GM18507 (cell line): ENCODE results near the gene GMEB2.
"Not testable (repeated sequence)": the region's sequence is repeated elsewhere in the genome, so short reads cannot be mapped to it uniquely, and the experiment has no call there.

Experiments used
- DNase-seq: peaks from one replicate; pipeline ENCODE4 v3.0.0; 2011; ENCODE audit warnings: low read depth; ENCODE audit not compliant: insufficient read length; ENCODE audit errors: extremely low spot score
- FAIRE-seq: peaks from 2 replicates; lab custom pipeline; 2011; peaks lifted over from hg19 to GRCh38; lab: Jason Lieb, UNC

GMEB2 gene

DNA sequence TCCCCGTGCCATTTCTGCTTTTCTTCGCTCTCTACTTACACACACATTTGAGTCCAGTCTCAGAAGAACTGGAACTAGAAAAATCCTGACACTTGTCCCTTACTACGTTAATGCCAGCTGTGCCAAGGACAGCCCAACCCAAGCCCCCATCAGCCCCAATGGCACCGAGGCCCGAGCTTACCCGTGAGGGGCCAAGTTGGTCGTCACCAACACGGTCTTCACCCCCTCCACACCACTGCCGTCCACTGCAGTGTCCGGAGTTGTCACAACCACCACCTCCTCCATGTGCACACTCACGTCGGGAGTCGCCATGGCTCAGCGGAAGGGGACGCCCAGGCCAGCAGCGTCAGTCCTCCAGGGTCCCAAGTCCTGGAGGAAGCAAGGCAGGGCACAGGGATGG, 7.8 kb downstream of the GMEB2 start:
- FAIRE-seq (no peak), DNase-seq (no peak)

DNA sequence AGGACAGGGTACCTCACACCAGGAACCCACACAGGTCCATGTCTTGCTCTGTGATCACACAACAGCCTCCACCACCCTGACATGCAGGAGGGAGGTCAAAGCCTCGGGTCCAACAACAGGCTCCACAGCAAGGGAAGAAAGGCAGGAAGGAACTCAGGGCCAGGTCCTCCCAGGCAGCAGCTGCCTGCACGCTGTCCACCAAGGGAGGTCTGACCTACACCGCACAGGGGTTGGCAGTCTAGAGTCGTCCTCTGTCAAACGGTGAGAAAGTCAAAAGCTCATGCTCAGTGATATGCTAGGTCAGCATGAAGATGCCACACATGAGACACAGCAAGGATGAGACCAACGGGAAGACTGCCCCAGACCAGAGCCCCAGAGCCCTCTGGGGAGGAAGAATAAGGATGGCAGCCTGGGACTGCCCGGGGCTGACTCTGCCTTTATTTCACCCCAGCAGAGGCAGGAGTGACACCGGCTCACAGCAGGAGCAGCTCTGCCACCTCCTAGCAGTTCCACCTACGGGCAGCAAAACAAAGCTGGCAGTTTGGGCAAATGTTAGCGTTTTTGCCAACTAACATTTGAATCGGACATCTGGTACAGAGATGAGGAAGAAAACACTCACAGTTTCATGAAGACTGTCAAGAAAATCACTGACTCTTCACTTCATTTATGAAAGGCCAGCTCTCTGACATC, 8.5 kb downstream of the GMEB2 start:
- no peak for FAIRE-seq

DNA sequence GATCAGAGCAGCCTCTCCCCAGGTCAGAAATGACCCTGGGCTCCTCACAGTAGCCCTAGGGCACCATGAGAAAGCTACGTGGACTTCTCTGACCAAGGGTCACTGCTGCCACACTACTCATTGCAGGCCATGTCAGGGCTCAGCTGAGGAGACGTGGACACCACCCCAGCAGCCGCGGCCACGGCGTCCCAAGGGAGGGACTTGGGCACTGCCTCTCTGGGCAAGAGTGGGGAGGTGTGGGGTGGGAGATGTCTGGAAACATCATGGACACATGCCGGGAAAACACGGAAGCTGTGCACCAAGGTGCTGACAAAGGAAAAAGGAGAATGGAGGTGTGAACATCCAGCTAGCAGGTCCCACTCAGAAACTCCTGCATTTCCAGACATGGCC, 9.0 kb downstream of the GMEB2 start:
- FAIRE-seq, result no peak

More for the DNA sequence above, 8.5 kb downstream of the GMEB2 start:
- DNase-seq, result no peak

DNA sequence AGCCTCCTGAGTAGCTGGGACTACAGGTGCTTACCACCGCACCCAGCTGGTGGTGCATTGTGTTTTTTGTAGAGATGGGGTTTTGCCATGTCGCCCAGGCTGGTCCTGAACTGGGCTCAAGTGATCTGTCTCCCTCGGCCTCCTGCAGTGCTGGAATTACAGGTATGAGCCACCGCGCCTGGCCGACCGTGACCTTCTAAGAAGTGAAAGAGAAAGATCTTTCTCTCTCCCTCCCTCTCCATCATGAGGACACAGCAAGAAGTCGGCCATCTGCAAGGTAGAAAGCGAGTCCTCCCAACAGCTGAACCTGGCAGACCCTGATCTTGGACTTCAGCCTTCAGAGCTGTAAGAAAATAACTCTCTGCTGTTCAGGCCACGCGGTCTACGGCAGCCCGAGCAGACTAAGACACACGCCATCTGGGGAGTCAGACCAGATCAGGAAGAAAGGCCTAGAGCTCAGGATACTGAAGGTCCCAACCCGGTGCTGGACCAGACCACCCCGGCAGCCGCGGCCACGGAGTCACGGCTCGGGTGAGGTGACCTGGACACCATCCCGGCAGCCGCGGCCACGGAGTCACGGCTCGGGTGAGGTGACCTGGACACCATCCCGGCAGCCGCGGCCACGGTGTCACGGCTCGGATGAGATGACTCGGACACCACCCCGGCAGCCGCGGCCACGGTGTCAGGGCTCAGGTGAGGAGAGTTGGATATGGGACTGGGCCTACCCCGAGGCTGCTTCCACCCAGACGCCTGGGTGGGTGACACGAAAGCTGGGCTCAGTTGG, 9.6 kb downstream of the GMEB2 start:
- FAIRE-seq (peak; percentile 88), DNase-seq (no peak)

More for the DNA sequence above, 9.0 kb downstream of the GMEB2 start:
- DNase-seq, result no peak

DNA sequence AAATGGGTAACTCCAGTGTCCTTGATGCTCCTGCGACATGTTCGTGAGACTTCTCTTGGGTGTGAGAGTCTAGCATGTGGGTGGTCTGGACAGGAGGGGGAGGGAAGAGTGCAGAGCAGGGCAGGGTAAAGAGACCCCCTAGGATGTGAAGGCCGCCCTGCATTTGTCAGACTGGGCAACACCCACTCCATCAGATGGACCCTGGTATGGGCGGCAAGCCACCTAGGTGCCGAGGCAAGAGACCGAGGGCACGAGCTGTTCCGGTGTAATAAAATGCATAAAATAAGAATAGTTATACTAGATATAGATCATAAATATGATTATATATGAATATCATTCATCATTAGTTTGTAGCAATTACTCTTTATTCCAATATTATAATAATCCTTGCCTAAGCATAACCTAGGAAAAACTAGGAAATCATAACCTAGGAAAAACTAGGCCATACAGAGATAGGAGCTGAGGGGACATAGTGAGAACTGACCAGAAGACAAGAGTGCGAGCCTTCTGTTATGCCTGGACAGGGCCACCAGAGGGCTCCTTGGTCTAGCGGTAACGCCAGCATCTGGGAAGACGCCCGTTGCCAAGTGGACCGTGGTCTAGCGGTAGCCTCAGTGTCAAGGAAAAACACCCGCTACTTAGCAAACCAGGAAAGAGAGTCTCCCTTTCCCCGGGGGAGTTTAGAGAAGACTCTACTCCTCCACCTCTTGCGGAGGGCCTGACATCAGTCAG, 12.9 kb downstream of the GMEB2 start:
- not testable (repeated sequence) for DNase-seq, FAIRE-seq

DNA sequence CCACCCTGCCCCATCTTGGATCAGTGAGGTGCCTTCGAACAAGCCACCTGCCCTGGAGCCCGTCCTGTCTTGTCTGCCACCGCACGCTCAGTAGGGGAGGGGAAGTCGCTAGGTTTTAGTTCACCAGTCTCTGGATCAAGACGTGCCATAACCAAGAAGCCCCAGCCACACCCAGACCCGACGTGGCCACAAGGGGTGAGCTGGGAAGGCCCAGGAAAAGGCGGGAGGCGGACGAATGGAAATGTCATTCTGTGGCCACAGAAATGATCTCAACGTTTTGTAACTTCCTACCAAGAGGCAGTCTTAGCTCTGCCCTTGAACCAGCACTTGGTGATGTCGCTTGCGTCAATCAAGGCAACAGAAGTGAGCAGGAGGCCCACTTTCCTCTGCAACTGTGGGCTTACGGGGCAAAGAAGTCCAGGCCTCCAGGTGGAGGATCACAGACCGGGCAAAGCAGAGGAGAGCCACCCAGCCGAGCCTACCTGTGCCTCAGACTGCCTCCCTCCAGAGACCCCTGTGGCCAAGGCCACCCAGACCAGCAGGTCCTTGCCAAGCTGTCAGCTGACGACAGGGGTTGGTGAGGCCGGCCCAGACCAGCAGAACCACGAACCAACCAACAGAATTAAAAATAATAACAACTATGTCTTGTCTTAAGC, 14.5 kb downstream of the GMEB2 start:
- DNase-seq, result no peak
- FAIRE-seq, result no peak

DNA sequence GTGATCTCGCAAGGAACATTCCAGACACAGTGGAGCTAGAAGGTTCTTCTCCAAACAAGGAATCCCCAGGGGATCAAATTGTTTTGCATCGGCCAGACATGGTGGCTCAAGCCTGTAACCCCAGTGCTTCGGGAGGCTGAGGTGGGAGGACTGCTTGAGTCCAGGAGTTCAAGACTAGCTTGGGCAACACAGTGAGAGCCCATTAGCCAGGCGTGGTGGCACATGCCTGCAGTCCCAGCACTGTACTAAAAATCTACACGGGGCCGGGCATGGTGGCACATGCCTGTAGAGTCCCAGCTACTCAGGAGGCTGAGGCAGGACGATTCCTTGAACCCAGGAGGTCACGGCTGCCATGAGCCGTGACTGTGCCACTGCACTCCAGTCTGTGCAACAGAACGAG, 15.3 kb downstream of the GMEB2 start:
- FAIRE-seq (no peak), DNase-seq (no peak)

DNA sequence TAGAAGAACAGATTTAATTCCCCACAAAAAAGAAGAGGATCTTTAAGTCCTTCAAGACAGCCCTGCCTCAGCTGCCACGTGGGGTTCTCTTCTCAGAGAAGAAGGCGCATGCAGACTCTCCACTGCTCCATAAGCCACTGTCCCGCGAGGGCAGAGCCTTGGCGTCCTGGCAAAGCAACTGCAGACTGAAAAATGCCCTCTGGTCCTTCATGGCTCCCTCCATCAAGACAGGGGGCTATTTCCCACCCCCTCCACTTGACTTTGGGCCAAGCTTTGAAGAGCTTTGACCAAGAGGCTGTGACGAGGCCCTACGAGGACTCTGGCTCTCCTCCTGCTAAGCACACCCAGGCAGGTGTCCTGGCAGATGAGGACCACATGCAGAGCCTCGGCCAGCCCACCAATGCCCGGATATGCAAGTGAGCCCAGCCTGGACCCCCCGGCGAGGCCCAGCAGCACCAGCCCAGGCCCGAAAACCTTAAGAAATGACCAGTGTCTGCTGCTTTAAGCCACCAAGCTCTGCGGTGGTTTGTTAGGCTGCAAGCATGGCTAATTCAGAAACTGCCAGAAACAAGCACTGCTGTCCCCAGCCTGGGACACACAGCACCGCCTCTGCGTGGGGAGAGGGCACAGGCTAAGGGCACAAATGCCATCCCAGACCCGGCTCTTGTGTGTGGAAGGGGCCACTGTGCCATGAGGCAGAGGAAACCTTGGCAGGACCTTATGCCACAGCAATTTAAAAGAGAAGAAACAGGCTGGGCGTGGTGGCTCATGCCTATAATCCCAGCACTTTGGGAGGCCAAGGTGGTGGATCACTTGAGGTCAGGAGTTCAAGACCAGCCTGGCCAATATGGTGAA, 16.1 kb downstream of the GMEB2 start:
- DNase-seq, result no peak
- no peak for FAIRE-seq

DNA sequence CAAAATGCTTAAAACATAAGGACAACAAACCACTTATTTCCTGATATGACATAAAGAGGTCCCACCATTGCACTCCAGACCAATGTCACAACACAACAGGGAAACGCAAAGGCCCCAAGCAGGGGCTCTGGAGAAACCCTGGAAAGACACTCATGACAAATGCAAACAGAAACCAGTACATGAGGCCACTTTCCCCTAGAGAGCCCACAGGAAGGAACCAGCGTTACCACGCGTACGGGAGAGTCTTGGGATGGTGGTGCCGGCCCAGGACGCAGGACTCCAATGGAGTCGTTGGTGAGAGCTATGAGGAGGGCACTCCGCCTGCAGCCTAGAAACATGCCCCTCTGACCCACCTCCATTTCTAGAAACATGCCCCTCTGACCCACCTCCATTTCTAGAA, 20.2 kb downstream of the GMEB2 start:
- DNase-seq (no peak), FAIRE-seq (no peak)

DNA sequence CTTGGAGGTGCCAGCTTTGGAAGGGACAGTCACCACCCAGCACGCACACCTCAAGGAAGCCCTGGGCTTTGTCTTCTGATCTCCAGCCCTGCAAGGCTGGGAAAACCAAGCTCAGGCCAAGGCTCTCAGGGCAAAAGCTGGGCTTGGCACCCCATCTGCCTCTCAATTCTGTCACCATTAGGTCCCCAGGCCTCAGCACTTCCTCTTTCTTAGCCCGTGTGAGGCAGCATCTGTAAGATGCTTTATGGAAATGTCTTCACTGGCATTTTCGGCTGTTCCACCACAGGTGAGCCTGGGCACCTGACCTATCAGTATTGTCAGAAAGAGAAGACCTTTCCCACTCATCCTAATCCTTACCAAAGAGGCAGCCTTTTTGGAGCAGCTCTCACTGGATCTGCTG, 24.6 kb downstream of the GMEB2 start:
- no peak for DNase-seq
- no peak for FAIRE-seq

DNA sequence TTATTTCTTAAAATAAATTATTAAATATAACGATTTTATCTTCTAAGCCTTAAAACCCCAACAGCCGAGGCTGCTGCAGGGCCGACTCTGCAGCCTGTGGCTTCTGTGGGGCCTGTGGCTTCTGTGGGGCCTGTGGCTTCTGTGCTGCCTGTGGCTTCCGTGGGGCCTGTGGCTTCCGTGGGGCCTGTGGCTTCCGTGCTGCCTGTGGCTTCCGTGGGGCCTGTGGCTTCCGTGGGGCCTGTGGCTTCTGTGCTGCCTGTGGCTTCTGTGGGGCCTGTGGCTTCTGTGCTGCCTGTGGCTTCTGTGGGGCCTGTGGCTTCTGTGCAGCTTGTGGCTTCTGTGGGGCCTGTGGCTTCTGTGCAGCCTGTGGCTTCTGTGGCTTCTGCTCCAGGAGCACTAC, 25.2 kb downstream of the GMEB2 start:
- not testable (repeated sequence) for DNase-seq, FAIRE-seq

DNA sequence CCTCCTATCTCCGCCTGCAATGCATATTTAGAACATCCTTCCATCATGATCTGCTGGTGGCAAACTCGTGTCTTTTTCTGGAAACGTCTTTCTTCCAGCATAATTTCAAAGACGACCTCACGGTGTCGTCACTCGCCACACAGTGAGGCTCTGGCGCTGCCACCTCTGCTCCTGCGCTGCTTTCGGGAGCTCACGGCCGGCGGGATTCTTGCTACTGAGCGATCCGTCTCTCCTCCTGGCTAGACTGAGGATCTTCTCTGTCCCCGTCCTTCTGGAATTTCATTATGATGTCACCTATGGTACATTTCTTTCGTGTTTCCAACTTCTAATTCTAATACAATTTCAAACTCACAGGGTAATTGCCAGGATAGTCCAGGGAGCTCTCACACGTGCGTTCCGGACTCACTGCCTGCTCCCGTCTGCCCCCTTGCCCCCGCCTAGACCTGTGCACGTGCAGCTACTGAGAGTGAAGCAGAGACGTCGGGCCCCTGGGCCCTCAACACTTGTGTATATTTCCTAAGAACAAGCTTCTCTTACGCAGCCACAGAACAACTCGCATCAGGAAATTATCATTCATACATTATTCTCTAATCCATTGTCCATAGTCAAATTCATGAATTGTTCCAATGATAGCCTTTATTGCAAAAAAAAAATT, 27.4 kb downstream of the GMEB2 start:
- FAIRE-seq, result no peak
- no peak for DNase-seq

DNA sequence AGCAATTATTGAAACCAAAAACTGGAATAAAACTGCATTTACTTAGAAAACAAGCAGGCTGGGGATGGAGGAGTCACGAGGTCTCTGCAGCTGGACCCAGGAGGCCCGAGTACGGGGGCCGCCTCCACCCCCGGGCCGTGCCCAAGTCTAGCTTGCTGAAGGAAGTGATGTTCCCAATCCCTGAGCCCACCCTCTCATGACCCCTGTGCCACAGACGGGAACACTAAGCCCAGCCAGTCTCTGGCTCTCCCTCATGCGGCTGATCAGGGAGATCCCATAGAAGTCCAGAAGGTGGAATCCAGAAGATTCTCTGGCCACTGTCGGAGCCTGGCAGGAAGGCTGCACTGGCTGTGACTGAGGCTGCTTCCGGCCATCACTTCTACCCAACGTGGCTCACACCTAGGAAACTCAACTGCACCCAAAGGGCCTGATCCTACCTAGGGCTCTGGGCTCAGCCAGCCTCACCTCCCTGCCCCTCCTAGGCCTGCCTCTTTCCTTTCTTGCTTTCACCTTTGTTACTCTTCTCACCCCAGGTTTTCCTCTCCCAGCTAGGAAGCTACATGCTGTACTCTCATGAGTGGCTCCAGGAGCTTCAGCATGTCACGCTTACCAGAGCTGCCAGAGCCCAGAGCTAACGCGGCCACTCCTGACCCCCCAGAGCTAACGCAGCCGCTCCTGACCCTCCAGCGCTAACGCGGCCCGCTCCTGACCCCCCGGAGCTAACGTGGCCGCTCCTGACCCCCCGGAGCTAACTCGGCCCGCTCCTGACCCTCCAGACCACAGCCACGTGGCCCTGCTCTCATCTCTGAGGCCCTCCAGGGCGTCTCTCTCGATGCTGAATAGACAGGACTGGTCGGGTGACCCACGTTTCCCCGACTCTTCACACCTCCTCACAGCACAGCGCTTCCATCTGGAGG, 28.2 kb downstream of the GMEB2 start:
- no peak for DNase-seq
- FAIRE-seq, result no peak

DNA sequence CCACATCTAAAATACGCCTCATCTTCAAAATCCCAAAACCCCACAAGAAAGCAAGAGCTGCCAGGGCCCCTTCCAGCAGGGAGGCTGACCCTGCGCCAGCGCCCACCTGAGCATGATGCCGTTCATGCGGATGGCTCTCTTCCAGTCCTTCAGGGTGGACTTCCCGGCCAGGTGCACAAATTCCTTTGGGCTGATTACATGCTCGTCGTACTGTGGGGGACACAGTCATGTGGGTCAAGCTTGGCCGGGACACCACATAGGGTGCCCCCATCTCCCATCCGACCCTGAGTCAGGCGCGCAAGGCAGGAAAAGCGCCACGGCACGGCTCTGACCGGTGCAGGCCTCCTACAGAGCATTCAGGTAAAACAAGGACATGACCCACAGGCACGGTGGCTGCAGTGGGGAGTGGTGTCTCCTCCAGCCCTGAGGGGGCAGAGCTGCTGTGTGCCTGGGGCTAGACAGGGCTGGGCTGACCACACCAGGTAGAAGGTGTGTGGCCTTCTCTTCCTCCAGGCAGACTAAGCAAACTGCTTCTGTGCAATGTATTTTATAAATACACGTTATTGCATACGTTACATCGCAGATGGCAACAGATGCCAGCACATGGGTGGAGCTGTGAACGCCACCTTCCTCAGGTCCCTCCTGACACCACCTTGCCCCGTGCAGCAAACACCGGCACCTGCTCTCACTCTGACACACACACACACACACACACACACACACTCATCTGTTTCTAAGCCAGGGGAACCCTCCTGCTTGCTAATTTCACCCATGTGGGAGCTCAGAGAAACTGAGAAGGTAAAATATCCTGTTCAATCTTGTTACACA, 29.0 kb downstream of the GMEB2 start:
- FAIRE-seq (no peak), DNase-seq (no peak)

DNA sequence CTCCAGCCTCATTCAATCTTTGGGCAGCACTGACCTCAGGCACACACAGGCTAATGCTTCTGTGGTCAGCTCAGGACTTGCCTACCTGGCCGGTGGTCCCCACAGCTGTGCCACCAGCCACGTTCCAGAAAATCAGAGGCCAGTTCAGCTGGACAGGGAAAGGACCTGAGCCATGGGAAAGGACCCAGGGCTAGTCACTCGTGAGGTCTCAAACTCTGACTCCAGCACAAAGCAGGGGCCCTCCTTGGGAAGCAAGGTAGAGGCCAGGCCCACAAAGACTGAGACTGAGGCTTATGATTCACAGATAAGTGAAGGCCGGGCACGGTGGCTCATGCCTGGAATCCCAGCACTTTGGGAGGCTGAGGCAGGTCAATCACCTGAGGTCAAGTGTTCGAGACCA, 30.5 kb downstream of the GMEB2 start:
- FAIRE-seq (no peak), DNase-seq (no peak)

DNA sequence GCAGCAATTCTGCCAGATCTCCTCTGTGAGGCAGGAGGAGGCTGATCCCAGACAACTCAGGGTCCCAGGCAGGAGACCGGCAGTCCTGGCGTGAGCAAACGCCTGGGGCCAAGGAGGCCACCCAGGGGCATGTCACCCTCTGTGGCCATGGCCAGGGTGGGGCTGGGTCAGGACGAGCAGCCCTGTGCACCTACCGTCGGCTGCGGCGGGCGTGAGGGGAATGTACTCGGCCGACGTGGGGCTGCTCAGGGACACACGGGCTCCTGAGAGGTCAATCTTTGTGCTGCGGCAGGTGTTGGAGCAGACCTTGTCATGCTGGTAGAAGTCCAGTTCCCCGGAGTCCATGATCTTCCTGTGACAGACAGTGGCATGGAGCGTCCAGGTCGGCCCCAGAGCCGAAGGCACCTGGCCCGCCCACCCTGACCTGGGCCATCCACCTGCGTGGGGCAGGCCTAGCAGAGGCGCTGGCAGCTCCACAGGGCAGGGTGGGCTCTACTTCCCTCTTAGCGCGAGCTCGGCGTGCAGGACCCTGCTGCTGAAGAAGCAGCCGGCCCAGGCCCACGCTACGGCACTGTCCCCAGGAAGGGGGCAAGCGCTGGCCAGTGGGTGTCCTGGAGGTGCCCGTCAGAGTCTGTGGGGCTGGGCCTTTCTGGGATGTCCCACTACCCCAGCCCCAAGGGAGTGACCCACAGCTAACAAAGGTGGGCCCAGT, 31.3 kb downstream of the GMEB2 start:
- DNase-seq (no peak), FAIRE-seq (no peak)
